ENCODE results near the gene EXOSC7.

EXOSC7 gene

DNA sequence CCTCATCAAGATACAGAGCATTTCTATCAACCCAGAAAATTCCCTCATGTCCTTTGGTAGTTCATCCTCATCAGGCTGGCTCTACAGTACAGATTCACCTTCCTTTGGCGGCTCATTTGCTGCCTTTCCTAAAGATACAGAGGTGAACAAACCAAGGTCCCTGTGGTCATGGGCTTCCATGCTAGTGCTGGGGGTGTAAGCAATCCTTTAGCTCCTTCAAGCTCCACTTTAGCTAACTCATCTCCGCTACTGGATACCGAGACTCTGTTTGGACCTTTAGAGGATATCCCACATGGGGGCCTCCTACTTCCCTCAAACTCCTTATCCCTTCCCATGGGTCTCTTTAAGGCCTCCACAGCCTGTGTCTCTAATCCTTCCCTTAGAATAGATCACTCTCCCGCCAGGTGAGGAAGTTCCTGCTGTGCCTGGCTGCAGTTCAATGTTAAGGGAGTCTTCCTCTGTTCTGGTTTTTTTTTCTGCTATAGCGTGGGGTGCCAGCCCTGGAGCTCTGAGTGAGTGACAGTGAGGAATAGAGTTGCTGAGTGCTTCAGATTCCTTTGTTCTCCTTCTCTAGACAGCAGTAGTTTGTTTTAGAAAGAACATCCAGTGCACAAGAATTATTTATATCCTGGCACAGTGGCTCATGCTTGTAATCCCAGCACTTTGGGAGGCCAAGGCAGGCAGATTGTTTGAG is 80.7 kb downstream of the EXOSC7 start:
- DNase-seq, result no peak

- DNase-seq, result no peak
These were observed 81.5 kb downstream of the EXOSC7 start for GRCh38 chr3:45057557-45057956.

DNA sequence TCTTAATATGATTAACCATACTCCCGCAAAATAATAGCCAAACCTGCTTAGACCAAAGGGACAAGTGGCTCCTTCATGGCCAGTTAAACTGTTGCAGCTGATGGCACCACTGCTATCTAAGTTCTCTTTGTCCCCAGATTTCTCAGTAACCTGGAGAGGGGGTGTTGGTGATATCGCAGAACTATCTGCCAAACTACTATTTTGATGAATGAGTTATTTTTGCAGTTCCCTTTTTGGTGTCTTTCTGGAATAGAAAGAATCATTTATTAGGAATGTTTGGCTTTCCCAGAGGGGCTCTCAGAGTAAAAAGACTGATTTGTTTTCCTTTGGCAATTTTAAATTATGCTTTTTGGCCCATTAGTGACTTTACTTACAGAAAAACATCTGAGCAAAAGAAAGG is 83.1 kb downstream of the EXOSC7 start:
- DNase-seq, result no peak

GRCh38 chr3:45060165-45060892 is 84.3 kb downstream of the EXOSC7 start:
- no peak for DNase-seq

Data from 8988T (cell line).